Measurements from ENCODE around the gene PSMD14. TPM values are rescaled to one million over a fixed set of nuclear protein-coding genes. Genes with fewer than 3 reads are reported as not detected.

Gene PSMD14
- total RNA-seq, 2 experiments from 2014 or later, result 86.7 to 93.0 TPM

- ATAC-seq (no peak), DNase-seq (no peak)
- intact Hi-C loops (cut with micrococcal nuclease), result no loop called here
- no peak overlapping the region for H3K4me3 Mint-ChIP-seq
- ChIA-PET CTCF (no interaction called here), POLR2A (no interaction called here)
- H3K36me3 Mint-ChIP-seq (ENCODE audit: low read depth), result peaks cover 38% of the 10 kb centered on the region
- peaks cover 6% of the 10 kb centered on the region for H3K9me3 Mint-ChIP-seq
- no peaks in the 10 kb centered on the region for H3K4me1 Mint-ChIP-seq (ENCODE audit: low read depth)
- H3K27me3 Mint-ChIP-seq, result no peaks in the 10 kb centered on the region
- no peak for TF ChIP-seq CTCF (IDR thresholded peaks at IDR 0.05)
- no peak overlapping the region for H3K27ac Mint-ChIP-seq
These were observed 54.4 kb downstream of the PSMD14 start for GRCh38 chr2:161362568-161363166.

- DNase-seq (no peak), ATAC-seq (no peak)
- Mint-ChIP-seq H3K9me3 (peaks cover 4% of the 10 kb centered on the region), H3K4me1 (ENCODE audit: low read depth) (no peaks in the 10 kb centered on the region), H3K4me3 (no peak overlapping the region), H3K27me3 (no peaks in the 10 kb centered on the region), H3K36me3 (ENCODE audit: low read depth) (peaks cover 29% of the 10 kb centered on the region), H3K27ac (no peak overlapping the region)
- ChIA-PET CTCF (no interaction called here), POLR2A (no interaction called here)
- intact Hi-C loops (cut with micrococcal nuclease), result no loop called here
- TF ChIP-seq CTCF (IDR thresholded peaks at IDR 0.05), result no peak
These were observed 59.5 kb downstream of the PSMD14 start for GRCh38 chr2:161367675-161368074.

- TF ChIP-seq CTCF (IDR thresholded peaks at IDR 0.05), result no peak
- Mint-ChIP-seq H3K4me3 (no peak overlapping the region), H3K9me3 (no peaks in the 10 kb centered on the region), H3K4me1 (ENCODE audit: low read depth) (no peaks in the 10 kb centered on the region), H3K27me3 (no peaks in the 10 kb centered on the region), H3K27ac (no peak overlapping the region), H3K36me3 (ENCODE audit: low read depth) (peaks cover 22% of the 10 kb centered on the region)
- ChIA-PET CTCF (no interaction called here), POLR2A (no interaction called here)
- DNase-seq (no peak), ATAC-seq (no peak)
- intact Hi-C loops (cut with micrococcal nuclease), result no loop called here
These were observed 61.1 kb downstream of the PSMD14 start for GRCh38 chr2:161369311-161369710.

- no peaks in the 10 kb centered on the region for H3K4me1 Mint-ChIP-seq (ENCODE audit: low read depth)
- TF ChIP-seq CTCF (IDR thresholded peaks at IDR 0.05), result no peak
- POLR2A ChIA-PET, result no interaction called here
- no peaks in the 10 kb centered on the region for H3K27me3 Mint-ChIP-seq
- H3K36me3 Mint-ChIP-seq (ENCODE audit: low read depth), result peaks cover 22% of the 10 kb centered on the region
- H3K9me3 Mint-ChIP-seq, result no peaks in the 10 kb centered on the region
- CTCF ChIA-PET, result no interaction called here
- H3K4me3 Mint-ChIP-seq, result no peak overlapping the region
- DNase-seq (no peak), ATAC-seq (no peak)
- H3K27ac Mint-ChIP-seq, result no peak overlapping the region
- intact Hi-C loops (cut with micrococcal nuclease), result no loop called here
These were observed 62.8 kb downstream of the PSMD14 start for GRCh38 chr2:161370981-161371380.

GRCh38 chr2:161371869-161372268 lies 63.6 kb downstream of the PSMD14 start:
- Mint-ChIP-seq H3K4me1 (ENCODE audit: low read depth) (no peaks in the 10 kb centered on the region), H3K4me3 (no peak overlapping the region), H3K27ac (no peak overlapping the region), H3K27me3 (no peaks in the 10 kb centered on the region), H3K36me3 (ENCODE audit: low read depth) (peaks cover 19% of the 10 kb centered on the region), H3K9me3 (no peaks in the 10 kb centered on the region)
- no peak for TF ChIP-seq CTCF (IDR thresholded peaks at IDR 0.05)
- intact Hi-C loops (cut with micrococcal nuclease), result no loop called here
- ATAC-seq, result no peak
- CTCF ChIA-PET, result no interaction called here
- POLR2A ChIA-PET, result interaction anchor here (1.2 kb wide), 1 partner anchor 20 kb away, joined by 3 read pairs; no protein-coding TSS in a partner anchor
- no peak for DNase-seq
